Adrenal gland (tissue), 12 donors: ENCODE results near the gene SIRPA. TPM values are rescaled to one million over a fixed set of nuclear protein-coding genes. Genes with fewer than 3 reads are reported as not detected.

Experiments
- DNase-seq, 7 donors: peaks; one replicate each; pipeline ENCODE4 v3.0.0-alpha.2; 2019 to 2020
- H3K27ac ChIP-seq, 5 donors: fragments of 200-600 bp; sonication (generic) in 4 of 5; 1 replicate in 3 of 5; 2 replicates in 2 of 5; pipeline versions ENCODE4 v1.5.1 to v1.8.0; 2016 to 2020; ENCODE audit warnings: mild to moderate bottlenecking in 1 of 5
- H3K27me3 ChIP-seq: fragments of 200-600 bp; 2 replicates; pipeline ENCODE4 v1.8.0; 2021
- H3K36me3 ChIP-seq, 2 donors: fragments of 200-600 bp; replicated peaks in 1 of 2; 1 replicate in 1 of 2; 2 replicates in 1 of 2; pipeline versions ENCODE4 v1.5.1 to v1.8.0; 2018 to 2022
- H3K4me1 ChIP-seq, 2 donors: fragments of 200-600 bp; replicated peaks in 1 of 2; 1 replicate in 1 of 2; 2 replicates in 1 of 2; pipeline versions ENCODE4 v1.5.1 to v1.8.0; 2018 to 2021
- H3K4me3 ChIP-seq, 4 donors: fragments of 200-600 bp; sonication (generic) in 3 of 4; one replicate each; pipeline ENCODE4 v1.5.1; 2016 to 2018
- H3K9me3 ChIP-seq, 3 donors: fragments of 200-600 bp; sonication (generic) in 1 of 3; replicated peaks in 1 of 3; 1 replicate in 2 of 3; 2 replicates in 1 of 3; pipeline versions ENCODE4 v1.5.1 to v1.8.0; 2016 to 2021
- POLR2A ChIP-seq, 2 donors: fragments of 450-650 bp; IDR thresholded peaks; one replicate each; pipeline ENCODE4 v1.6.1; 2017; ENCODE audit warnings: antibody characterized with exemption in 2 of 2, mild to moderate bottlenecking in 2 of 2, moderate library complexity in 1 of 2
- WGBS, 4 donors: extraction: QIAGEN DNeasy Blood & Tissue Kit in 2 of 4; methylation state at CpG; one replicate each; pipeline versions ENCODE4 v1.1.5 to v1.1.7; 2013 to 2017; 5-methylcytosine and 5-hydroxymethylcytosine counted together
- intact Hi-C, 2 donors: fragments of 100-400 bp; cut with DNase I; formaldehyde crosslinking; loops; one replicate each; pipeline versions ENCODE4 v1.14.1 to v1.15.0; 2022 to 2023
- polyA plus RNA-seq, 3 donors: library from polyadenylated mRNA; stranded (reverse); fragments of 200-250 nt in 2 of 3; fragments of 350-450 nt in 1 of 3; fragmentation: Illumina TruSeq in 1 of 3; extraction: RNeasy Lipid Tissue Mini Kit (QIAGEN cat#74804) in 1 of 3; gene quantifications; one replicate each; pipeline ENCODE4 v1.2.3, GENCODE V29; 2013 to 2014
- total RNA-seq, 9 donors: library from RNA; depleted of rRNA in 4 of 9; stranded (reverse); fragments of >200 nt in 4 of 9; fragments of 120-200 nt in 1 of 9; fragmentation: NEBNext Ultra II Directional in 1 of 9; extraction: Animal tissue kit (Norgen Biotek cat#: 25700) in 1 of 9; gene quantifications; one replicate each; pipeline versions ENCODE4 v1.1.0 to v1.2.4, GENCODE V29; 2013 to 2023
- TF ChIP-seq, protein P1 (sequence below), 6 experiments: fragments of 450-650 bp in 4 of 6; fragments of 200-600 bp in 2 of 6; sonication (generic) in 1 of 6; IDR thresholded peaks; 1 replicate in 5 of 6; 2 replicates in 1 of 6; pipeline versions ENCODE4 v1.5.1 to v1.8.0; 2016 to 2021; ENCODE audit warnings: antibody characterized with exemption in 6 of 6, mild to moderate bottlenecking in 2 of 6, moderate library complexity in 1 of 6
- donor health status: healthy with polysubstance abuse.
- donor health status: Bipolar disorder and iron deficiency.
- donor health status: DM: yes; HTN: yes; CAD: no.
- donor health status: DM: no; HTN: no; CAD: no.
- donor health status: DM: no; HTN: no; CAD: no.
- donor health status: DM: yes; HTN: yes; CAD: no.

Gene SIRPA
- total and polyA plus RNA-seq, 12 donors, result 22.2 to 102 (median 71.1) TPM

DNA sequence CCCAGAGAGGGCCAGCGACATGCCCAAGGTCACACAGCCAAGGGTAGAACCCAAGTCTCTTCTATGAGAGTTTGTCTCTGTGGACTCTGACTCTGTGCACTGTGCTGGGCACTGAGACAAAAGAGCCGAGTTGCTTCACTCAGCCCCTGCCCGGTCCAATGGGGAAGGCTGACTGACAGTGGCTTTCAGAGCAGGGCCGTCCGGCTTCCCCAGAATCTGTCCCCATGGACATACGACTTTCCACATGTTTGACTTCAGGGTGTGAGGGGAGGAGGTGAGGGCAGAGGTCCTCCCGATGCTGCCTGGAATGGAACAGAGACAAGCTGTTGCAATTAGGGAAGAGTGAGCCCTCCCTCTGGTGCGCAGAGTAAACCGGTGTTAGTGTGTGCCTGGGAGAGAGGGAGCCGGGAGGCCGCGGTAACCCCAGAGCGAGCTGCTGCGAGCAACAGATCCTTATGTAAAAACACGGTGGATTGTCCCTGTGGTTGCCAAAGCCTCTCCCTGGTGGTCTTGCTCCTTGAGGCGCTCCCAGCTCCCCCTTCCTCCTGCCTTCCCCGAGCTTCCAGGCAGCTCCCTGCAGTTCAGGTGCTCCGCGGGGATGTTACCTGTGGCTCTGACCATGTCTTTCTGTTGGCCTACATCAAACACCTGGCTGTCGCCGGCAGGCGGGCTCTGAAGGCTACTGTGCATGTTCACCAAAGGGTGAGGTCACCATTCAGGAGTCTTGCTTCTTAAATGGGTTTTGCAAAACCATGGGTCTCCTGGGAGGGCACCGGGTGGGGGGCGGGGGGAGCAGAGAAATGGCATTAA is 672 bp downstream of the SIRPA start:
- Histone ChIP-seq H3K9me3 (no peaks in the 10 kb centered on the region), H3K4me1 (peaks cover 14 to 66% of the 10 kb centered on the region in 2 donors), H3K27me3 (no peaks in the 10 kb centered on the region), H3K36me3 (no peaks in the 10 kb centered on the region), H3K27ac (peak overlapping the region; percentile 75 to 99 (median 91)), H3K4me3 (peak overlapping the region in 3 of 4 donors; percentile 42 to 94 (median 70))
- WGBS, 4 donors, result 12 to 24% (median 18%) methylated on average over 18 to 24 of the region's 24 CpGs
- DNase-seq, result peak in 5 of 7 donors; percentile 50 to 76 (median 56)
- intact Hi-C loops, result loop anchor here in 1 of 2 donors (10.0 kb wide), 1 partner anchor 49 kb away; no protein-coding TSS in a partner anchor
- peak in 1 of 2 donors; percentile 10 for TF ChIP-seq POLR2A (IDR thresholded peaks at IDR 0.05)
- TF ChIP-seq, protein P1, sequence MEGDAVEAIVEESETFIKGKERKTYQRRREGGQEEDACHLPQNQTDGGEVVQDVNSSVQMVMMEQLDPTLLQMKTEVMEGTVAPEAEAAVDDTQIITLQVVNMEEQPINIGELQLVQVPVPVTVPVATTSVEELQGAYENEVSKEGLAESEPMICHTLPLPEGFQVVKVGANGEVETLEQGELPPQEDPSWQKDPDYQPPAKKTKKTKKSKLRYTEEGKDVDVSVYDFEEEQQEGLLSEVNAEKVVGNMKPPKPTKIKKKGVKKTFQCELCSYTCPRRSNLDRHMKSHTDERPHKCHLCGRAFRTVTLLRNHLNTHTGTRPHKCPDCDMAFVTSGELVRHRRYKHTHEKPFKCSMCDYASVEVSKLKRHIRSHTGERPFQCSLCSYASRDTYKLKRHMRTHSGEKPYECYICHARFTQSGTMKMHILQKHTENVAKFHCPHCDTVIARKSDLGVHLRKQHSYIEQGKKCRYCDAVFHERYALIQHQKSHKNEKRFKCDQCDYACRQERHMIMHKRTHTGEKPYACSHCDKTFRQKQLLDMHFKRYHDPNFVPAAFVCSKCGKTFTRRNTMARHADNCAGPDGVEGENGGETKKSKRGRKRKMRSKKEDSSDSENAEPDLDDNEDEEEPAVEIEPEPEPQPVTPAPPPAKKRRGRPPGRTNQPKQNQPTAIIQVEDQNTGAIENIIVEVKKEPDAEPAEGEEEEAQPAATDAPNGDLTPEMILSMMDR (IDR thresholded peaks at IDR 0.05), result no peak

DNA sequence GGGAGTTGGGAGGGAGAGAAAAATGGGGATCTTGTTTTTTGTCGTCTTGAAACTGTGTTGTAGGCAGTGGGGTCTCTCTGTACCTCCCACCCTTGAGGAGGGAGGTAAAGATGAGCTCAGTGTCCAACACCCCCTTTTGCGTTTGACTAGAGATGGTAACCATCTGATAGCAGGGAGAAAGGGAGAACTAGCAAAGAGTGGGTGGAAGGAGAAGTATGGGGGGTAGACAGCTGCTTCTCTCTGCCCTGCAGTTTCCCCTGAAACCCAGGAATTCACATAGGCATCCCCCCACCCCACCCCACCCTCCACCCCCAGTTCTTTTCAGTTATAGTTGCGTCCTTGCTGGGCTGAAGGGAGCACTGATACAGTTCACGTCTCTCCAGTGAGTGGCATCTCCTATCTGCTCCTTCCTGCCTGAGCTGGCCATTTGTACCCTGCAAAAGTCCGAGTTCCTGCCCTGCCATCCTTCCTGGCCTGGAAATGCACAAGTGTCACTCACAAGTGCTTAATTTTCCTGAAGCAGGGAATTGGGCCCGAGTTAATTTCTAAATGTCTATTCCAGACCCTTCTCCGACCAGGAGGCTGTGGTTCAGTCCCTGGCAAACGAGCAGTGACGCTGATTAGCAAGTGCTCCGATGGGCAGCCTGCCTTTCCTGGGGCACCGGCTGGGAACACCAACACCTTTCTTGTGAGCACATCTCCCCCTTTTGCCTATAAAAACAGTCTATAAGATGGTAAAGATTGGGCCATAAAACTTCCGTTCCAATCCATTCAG is 1.5 kb downstream of the SIRPA start:
- WGBS, 4 donors, result 49 to 63% (median 56%) methylated on average over 11 to 12 of the region's 12 CpGs
- no peaks in the 10 kb centered on the region for H3K9me3 ChIP-seq
- intact Hi-C loops, result loop anchor here in 1 of 2 donors (10.0 kb wide), 1 partner anchor 48 kb away; no protein-coding TSS in a partner anchor
- no peak for DNase-seq
- H3K27ac ChIP-seq, result peak overlapping the region; percentile 25 to 99 (median 91)
- H3K27me3 ChIP-seq, result no peaks in the 10 kb centered on the region
- peaks cover 12 to 61% of the 10 kb centered on the region in 2 donors for H3K4me1 ChIP-seq
- TF ChIP-seq, protein P1 (IDR thresholded peaks at IDR 0.05), result no peak
- H3K36me3 ChIP-seq, result no peaks in the 10 kb centered on the region
- peak overlapping the region in 3 of 4 donors; percentile 42 to 94 (median 70) for H3K4me3 ChIP-seq

DNA sequence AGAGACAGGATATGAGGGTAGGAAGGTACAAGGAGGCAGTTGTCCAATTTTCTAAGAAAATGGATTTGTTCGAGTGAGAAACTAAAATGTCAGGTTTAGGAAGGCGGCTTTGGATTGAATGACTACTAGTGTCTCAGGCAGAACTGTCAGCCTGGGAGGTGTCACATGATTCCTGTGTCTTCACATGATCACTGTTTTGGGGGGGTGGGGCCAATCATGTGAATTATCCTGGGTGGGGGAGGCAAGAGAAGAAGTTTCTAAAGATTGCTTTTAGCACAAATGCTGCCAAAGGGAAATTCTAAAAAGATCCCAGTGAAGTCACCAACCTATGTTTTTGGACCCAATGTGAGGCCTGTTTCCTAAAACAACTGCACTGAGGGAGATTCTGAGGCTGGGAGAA is 2.3 kb downstream of the SIRPA start:
- Histone ChIP-seq H3K4me3 (no peak overlapping the region), H3K9me3 (no peaks in the 10 kb centered on the region), H3K27me3 (no peaks in the 10 kb centered on the region), H3K4me1 (peaks cover 12 to 61% of the 10 kb centered on the region in 2 donors), H3K27ac (peak overlapping the region; percentile 26 to 99 (median 69)), H3K36me3 (no peaks in the 10 kb centered on the region)
- intact Hi-C loops, result loop anchor here in 1 of 2 donors (10.0 kb wide), 1 partner anchor 47 kb away; no protein-coding TSS in a partner anchor
- 62 to 75% (median 66%) methylated on average over 2 of the region's 2 CpGs for WGBS, 4 donors
- TF ChIP-seq, protein P1 (IDR thresholded peaks at IDR 0.05), result no peak
- TF ChIP-seq POLR2A (IDR thresholded peaks at IDR 0.05), result no peak
- peak in 4 of 7 donors; percentile 45 to 57 (median 54) for DNase-seq

DNA sequence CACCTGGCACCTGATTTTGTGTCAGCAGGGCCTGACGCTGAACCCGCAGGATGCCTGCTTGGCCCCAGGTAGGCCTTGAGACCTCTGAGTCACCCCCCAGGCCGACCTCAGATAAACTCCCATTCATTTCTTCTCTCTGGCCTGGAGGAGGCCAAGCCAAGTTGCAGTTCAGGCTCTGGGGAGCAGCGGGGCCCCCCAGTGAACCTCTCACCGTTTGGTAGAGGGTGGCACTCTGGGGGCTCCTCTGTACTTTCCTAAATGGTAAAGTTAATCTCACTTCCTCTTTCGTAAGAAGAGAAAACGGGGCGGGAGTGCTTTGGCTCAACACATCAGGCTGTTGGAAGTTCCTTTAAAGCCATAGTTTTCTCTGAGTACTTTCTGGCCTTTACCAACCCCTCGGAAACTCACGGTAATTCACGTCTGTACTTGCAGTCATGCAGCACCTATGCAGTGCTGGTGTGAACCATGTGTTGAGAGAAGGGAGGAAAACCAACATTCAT is 2.8 kb downstream of the SIRPA start:
- no peak overlapping the region for H3K4me3 ChIP-seq
- no peaks in the 10 kb centered on the region for H3K9me3 ChIP-seq
- 29 to 44% (median 31%) methylated on average over 9 to 11 of the region's 11 CpGs for WGBS, 4 donors
- no peaks in the 10 kb centered on the region for H3K36me3 ChIP-seq
- peak in 6 of 7 donors; percentile 53 to 78 (median 72) for DNase-seq
- intact Hi-C loops, result loop anchor here in 1 of 2 donors (10.0 kb wide), 1 partner anchor 47 kb away; no protein-coding TSS in a partner anchor
- peaks cover 12 to 58% of the 10 kb centered on the region in 2 donors for H3K4me1 ChIP-seq
- H3K27me3 ChIP-seq, result no peaks in the 10 kb centered on the region
- TF ChIP-seq, protein P1 (IDR thresholded peaks at IDR 0.05), result no peak
- no peak for TF ChIP-seq POLR2A (IDR thresholded peaks at IDR 0.05)
- H3K27ac ChIP-seq, result peak overlapping the region; percentile 26 to 99 (median 69)
